ENCODE measurements around the gene ICE2.

The ICE2 gene

DNA sequence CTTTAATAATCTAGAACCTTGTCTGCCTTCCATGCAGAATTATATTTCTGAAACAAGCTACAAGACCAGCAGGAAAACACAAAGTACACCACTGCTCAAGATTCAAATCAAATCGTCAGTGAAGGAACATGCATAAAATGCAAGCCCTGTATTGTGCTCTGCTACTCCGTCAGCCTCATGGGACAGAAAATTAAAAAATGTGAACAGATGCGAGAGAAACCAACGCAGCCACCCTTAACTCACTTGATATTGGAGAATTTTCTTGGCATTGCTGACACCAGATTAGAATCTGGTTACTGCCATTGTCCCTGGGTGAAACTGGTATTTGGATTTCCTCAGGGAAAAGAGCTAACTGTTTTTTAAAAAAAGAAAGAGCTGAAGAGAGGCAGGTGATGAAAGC, 104.7 kb downstream of the ICE2 start:
- Histone ChIP-seq H3K9me3 (ENCODE audit: control insufficient read depth, insufficient read depth, low read length) (no peaks in the 10 kb centered on the region), H3K36me3 (ENCODE audit: control insufficient read depth, insufficient read depth, low read length) (peaks cover 26% of the 10 kb centered on the region), H3K27ac (ENCODE audit: low read depth, low read length) (peak overlapping the region; percentile 83), H3K4me3 (ENCODE audit: low read depth, low read length) (no peak overlapping the region), H3K27me3 (ENCODE audit: control insufficient read depth, insufficient read depth, low read length) (peaks cover 11% of the 10 kb centered on the region), H3K4me1 (ENCODE audit: control insufficient read depth, insufficient read depth, low read length) (peaks cover 16% of the 10 kb centered on the region), H3K9ac (ENCODE audit: low read depth, low read length) (no peak overlapping the region; the same call in 1 of the 2 replicates)

DNA sequence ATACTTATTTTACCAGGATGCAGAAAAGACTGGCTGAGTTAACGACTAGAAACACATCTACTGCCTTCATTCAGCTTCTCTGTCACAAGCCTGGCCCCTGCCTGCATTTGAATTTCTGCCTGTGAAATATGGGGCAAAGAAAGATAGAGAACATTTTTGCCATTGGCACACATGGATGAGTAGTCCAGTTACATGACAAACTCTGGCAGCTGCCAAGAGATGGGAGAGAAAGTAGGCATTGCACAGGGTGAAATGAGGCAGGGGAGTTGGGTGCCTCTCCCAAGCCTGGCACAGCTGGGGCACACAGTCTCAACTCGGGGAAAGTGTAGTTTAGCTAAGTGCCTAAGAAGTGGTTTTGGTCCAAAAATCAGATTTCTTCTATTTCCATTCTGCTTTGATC, 105.2 kb downstream of the ICE2 start:
- no peak overlapping the region for H3K9ac ChIP-seq (ENCODE audit: low read depth, low read length)
- H3K4me1 ChIP-seq (ENCODE audit: control insufficient read depth, insufficient read depth, low read length), result peaks cover 16% of the 10 kb centered on the region
- H3K9me3 ChIP-seq (ENCODE audit: control insufficient read depth, insufficient read depth, low read length), result no peaks in the 10 kb centered on the region
- peak overlapping the region; percentile 83 for H3K27ac ChIP-seq (ENCODE audit: low read depth, low read length)
- H3K36me3 ChIP-seq (ENCODE audit: control insufficient read depth, insufficient read depth, low read length), result peaks cover 26% of the 10 kb centered on the region
- peaks cover 16% of the 10 kb centered on the region for H3K27me3 ChIP-seq (ENCODE audit: control insufficient read depth, insufficient read depth, low read length)
- H3K4me3 ChIP-seq (ENCODE audit: low read depth, low read length), result no peak overlapping the region

DNA sequence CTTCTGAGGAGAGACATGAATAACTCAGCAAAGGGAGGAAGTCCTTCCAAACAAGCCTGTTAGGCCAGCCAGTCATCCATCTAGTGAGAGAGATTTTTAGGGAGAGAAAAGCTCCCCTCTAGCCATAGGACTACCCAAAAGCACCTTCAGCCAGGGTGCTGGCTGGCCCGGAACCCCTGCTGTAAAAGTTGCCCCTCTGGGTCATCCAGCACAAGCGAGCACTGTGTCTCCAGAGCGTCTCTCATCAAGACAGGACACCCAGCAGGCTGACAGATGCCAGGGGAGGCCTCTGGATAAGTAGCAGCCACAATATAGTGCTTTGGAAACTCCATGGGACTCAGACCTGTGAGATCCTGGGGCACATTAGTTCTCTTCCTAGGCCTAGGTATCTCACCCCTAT, 105.6 kb downstream of the ICE2 start:
- Histone ChIP-seq H3K36me3 (ENCODE audit: control insufficient read depth, insufficient read depth, low read length) (peaks cover 26% of the 10 kb centered on the region), H3K9ac (ENCODE audit: low read depth, low read length) (no peak overlapping the region), H3K4me1 (ENCODE audit: control insufficient read depth, insufficient read depth, low read length) (peaks cover 16% of the 10 kb centered on the region), H3K27ac (ENCODE audit: low read depth, low read length) (peak overlapping the region; percentile 5), H3K27me3 (ENCODE audit: control insufficient read depth, insufficient read depth, low read length) (peaks cover 20% of the 10 kb centered on the region), H3K9me3 (ENCODE audit: control insufficient read depth, insufficient read depth, low read length) (no peaks in the 10 kb centered on the region), H3K4me3 (ENCODE audit: low read depth, low read length) (no peak overlapping the region)

DNA sequence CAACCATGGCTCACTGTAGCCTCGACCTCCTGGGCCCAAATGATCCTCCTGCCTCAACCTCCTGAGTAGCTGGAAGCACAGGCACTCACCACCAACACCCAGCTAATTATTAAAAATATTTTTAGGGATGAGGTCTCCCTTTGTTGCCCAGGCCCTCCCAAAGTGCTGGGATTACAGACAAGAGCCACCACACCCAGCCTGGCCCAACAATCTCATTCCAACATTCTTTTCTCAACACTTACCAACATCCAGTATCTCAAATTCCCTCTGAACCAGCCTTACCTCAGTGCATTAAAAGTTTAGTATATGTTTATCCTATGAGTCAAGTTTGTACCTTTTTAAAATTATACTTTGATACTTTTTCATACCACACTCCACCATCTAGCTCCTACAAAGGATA, 106.2 kb downstream of the ICE2 start:
- Histone ChIP-seq H3K27me3 (ENCODE audit: control insufficient read depth, insufficient read depth, low read length) (peaks cover 21% of the 10 kb centered on the region), H3K27ac (ENCODE audit: low read depth, low read length) (peak overlapping the region; percentile 5), H3K4me1 (ENCODE audit: control insufficient read depth, insufficient read depth, low read length) (peaks cover 16% of the 10 kb centered on the region), H3K9ac (ENCODE audit: low read depth, low read length) (no peak overlapping the region), H3K36me3 (ENCODE audit: control insufficient read depth, insufficient read depth, low read length) (peaks cover 26% of the 10 kb centered on the region), H3K4me3 (ENCODE audit: low read depth, low read length) (no peak overlapping the region), H3K9me3 (ENCODE audit: control insufficient read depth, insufficient read depth, low read length) (no peaks in the 10 kb centered on the region)

DNA sequence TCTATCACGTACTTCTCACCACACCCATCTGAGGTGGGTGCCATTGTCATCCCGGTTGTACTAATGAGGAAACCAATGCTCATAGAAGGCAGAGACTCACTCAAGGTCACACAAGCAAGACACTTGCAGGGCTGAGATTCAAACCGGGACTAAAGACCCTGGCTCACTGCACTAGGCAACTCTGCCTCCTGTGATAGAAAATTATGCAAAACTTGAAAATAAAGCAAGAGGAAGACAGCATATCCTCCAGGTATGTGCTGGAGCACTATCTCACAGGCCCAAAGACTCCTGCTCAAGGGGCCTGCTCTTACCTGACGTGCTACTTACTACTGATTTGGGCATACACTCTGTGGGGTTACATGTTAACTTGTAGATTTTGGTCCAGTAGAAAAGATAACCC, 106.7 kb downstream of the ICE2 start:
- H3K36me3 ChIP-seq (ENCODE audit: control insufficient read depth, insufficient read depth, low read length), result peaks cover 23% of the 10 kb centered on the region
- peaks cover 16% of the 10 kb centered on the region for H3K4me1 ChIP-seq (ENCODE audit: control insufficient read depth, insufficient read depth, low read length)
- H3K27me3 ChIP-seq (ENCODE audit: control insufficient read depth, insufficient read depth, low read length), result peaks cover 21% of the 10 kb centered on the region
- H3K4me3 ChIP-seq (ENCODE audit: low read depth, low read length), result no peak overlapping the region
- no peak overlapping the region for H3K9ac ChIP-seq (ENCODE audit: low read depth, low read length)
- no peaks in the 10 kb centered on the region for H3K9me3 ChIP-seq (ENCODE audit: control insufficient read depth, insufficient read depth, low read length)
- H3K27ac ChIP-seq (ENCODE audit: low read depth, low read length), result no peak overlapping the region

DNA sequence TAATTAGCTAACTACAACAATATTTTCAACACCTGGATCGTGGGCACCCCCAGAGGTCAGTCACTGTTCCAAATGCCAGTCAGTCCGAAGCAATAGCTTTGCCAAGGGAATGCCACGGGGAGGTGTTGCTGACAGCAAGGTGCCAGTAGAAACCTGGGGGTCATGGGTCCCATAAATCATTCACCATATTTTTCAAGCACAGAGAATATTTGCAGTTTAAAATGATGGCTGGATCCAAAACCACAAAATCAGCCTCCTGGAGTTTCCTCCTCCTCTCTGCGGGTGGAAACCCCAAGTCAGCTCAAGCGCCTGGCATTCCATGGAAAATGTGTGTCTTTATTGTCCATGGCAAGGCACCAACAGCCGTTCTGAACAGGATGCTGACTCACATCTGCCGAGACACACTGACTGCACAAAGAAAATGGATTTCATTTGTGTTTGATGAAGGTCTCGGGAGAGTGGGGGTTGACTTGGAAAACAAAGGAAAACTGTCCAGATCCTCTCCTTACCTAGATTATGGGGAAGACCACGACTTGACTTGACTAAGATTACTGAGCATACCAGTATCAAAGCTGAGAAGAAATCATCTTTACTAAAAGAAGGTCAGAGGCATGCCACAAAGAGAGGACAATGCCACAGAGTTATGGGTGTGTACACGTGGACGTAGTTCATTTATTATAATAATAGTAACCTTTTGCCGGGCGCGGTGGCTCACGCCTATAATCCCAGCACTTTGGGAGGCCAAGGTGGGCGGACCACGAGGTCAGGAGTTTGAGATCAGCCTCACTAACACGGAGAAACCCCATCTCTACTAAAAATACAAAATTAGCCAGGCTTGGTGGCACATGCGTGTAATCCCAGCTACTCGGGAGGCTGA, 107.5 kb downstream of the ICE2 start:
- H3K4me1 ChIP-seq (ENCODE audit: control insufficient read depth, insufficient read depth, low read length), result peaks cover 16% of the 10 kb centered on the region
- H3K36me3 ChIP-seq (ENCODE audit: control insufficient read depth, insufficient read depth, low read length), result peaks cover 17% of the 10 kb centered on the region
- H3K4me3 ChIP-seq (ENCODE audit: low read depth, low read length), result no peak overlapping the region
- H3K9me3 ChIP-seq (ENCODE audit: control insufficient read depth, insufficient read depth, low read length), result no peaks in the 10 kb centered on the region
- no peak overlapping the region for H3K9ac ChIP-seq (ENCODE audit: low read depth, low read length)
- peak overlapping the region; percentile 24 for H3K27ac ChIP-seq (ENCODE audit: low read depth, low read length)
- peaks cover 21% of the 10 kb centered on the region for H3K27me3 ChIP-seq (ENCODE audit: control insufficient read depth, insufficient read depth, low read length)

DNA sequence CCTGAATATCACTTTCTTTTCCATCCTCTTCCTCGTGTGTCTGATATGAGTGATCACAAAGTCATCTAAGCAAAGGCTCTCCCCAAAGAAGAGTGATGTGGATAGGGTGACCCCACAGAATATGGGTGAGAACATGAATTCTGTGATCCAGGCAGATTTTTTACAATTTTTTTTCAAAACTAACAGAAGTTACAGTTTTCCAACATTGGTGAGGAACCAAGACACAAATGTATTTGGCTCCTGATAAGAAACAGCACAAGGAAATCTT, 108.1 kb downstream of the ICE2 start:
- Histone ChIP-seq H3K4me3 (ENCODE audit: low read depth, low read length) (no peak overlapping the region), H3K9ac (ENCODE audit: low read depth, low read length) (no peak overlapping the region), H3K4me1 (ENCODE audit: control insufficient read depth, insufficient read depth, low read length) (peaks cover 15% of the 10 kb centered on the region), H3K27ac (ENCODE audit: low read depth, low read length) (peak overlapping the region; percentile 24), H3K36me3 (ENCODE audit: control insufficient read depth, insufficient read depth, low read length) (peaks cover 17% of the 10 kb centered on the region), H3K9me3 (ENCODE audit: control insufficient read depth, insufficient read depth, low read length) (no peaks in the 10 kb centered on the region), H3K27me3 (ENCODE audit: control insufficient read depth, insufficient read depth, low read length) (peaks cover 21% of the 10 kb centered on the region)

DNA sequence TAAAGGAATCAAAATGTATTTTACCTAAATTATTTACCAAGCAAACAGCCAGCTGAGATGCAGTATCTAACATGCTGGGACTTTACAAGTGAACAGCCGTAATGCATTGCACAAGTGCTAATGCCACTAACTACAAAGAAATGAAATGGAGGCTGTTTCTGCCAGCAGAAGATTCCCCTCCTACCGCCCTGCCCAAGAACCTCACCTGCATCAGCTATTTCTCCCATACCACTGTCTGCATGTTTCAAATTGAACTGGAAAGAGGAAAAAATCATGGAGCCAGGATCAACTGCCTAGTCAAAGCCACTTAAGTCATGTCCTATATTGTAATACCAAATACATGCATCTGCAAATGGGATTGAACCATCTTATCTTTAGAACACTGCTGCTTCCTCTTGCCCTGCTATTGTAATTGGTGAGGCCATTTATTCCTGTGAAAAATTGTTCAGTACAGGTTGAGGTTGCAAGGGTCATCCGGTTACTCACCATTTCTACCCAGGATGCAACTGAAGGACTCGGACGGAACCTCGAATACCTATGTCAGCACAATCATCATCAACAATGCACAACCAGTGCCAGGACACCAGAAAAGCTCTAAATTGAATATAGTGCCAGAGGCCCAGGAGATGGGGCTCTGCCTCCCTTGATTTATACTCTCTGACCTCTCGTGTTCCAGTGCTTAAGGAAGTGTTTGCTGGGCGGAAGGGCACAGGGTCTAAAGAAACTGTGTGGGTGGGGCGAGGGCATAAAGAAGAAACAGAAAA, 108.7 kb downstream of the ICE2 start:
- no peaks in the 10 kb centered on the region for H3K9me3 ChIP-seq (ENCODE audit: control insufficient read depth, insufficient read depth, low read length)
- H3K9ac ChIP-seq (ENCODE audit: low read depth, low read length), result no peak overlapping the region
- peaks cover 17% of the 10 kb centered on the region for H3K36me3 ChIP-seq (ENCODE audit: control insufficient read depth, insufficient read depth, low read length)
- H3K27me3 ChIP-seq (ENCODE audit: control insufficient read depth, insufficient read depth, low read length), result peaks cover 21% of the 10 kb centered on the region
- H3K4me1 ChIP-seq (ENCODE audit: control insufficient read depth, insufficient read depth, low read length), result peaks cover 10% of the 10 kb centered on the region
- H3K27ac ChIP-seq (ENCODE audit: low read depth, low read length), result no peak overlapping the region
- no peak overlapping the region for H3K4me3 ChIP-seq (ENCODE audit: low read depth, low read length)

DNA sequence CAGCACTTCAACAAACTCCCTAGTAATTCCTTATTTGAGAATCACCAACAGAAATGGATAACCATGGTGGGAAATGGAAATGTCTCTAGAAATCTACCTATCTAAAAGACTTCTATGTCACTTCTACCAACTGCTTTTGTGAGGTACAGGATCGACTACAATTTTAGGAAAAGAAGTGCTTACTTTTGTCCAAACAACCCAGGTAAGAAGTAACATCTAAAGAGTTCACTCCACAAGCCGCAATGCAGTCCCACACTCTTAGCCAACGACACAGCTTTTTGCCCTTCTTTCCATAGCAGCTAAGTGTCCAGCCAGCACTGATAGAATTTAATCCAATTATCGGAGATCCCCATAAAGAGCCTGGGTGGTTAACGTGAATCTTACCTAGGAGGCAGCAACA, 109.2 kb downstream of the ICE2 start:
- H3K4me1 ChIP-seq (ENCODE audit: control insufficient read depth, insufficient read depth, low read length), result peaks cover 5% of the 10 kb centered on the region
- no peak overlapping the region for H3K9ac ChIP-seq (ENCODE audit: low read depth, low read length)
- H3K27ac ChIP-seq (ENCODE audit: low read depth, low read length), result no peak overlapping the region

More for the DNA sequence above, 109.2 kb downstream of the ICE2 start:
- H3K36me3 ChIP-seq (ENCODE audit: control insufficient read depth, insufficient read depth, low read length), result peaks cover 17% of the 10 kb centered on the region
- peaks cover 21% of the 10 kb centered on the region for H3K27me3 ChIP-seq (ENCODE audit: control insufficient read depth, insufficient read depth, low read length)
- H3K4me3 ChIP-seq (ENCODE audit: low read depth, low read length), result no peak overlapping the region
- no peaks in the 10 kb centered on the region for H3K9me3 ChIP-seq (ENCODE audit: control insufficient read depth, insufficient read depth, low read length)
